Fibroblast of lung (primary cell): Measurements from ENCODE around the gene LOC101059915.
"Not testable (repeated sequence)": the region's sequence is repeated elsewhere in the genome, so short reads cannot be mapped to it uniquely, and the experiment has no call there.

Source experiments
- DNase-seq, 2 donors: peaks; one replicate each; pipeline versions ENCODE4 v3.0.0 to v3.0.0-alpha.2; 2010; ENCODE audit warnings: low read depth in 2 of 2
- H2AFZ ChIP-seq: 2 replicates; pipeline ENCODE4 v1.5.1; 2012; ENCODE audit warnings: low read length, control low read depth, inconsistent platforms
- H3K27ac ChIP-seq: 2 replicates; pipeline ENCODE4 v1.5.1; 2011; ENCODE audit warnings: low read length, control low read depth; ENCODE audit not compliant: insufficient read depth
- H3K27me3 ChIP-seq: 2 replicates; pipeline ENCODE4 v1.5.1; 2011; ENCODE audit warnings: mild to moderate bottlenecking, low read length; ENCODE audit not compliant: control insufficient read depth, insufficient read depth
- H3K36me3 ChIP-seq: 2 replicates; pipeline ENCODE4 v1.5.1; 2011; ENCODE audit warnings: low read length; ENCODE audit not compliant: control insufficient read depth, insufficient read depth
- H3K4me1 ChIP-seq: 2 replicates; pipeline ENCODE4 v1.5.1; 2011; ENCODE audit warnings: low read length; ENCODE audit not compliant: control insufficient read depth, insufficient read depth; ENCODE audit errors: extremely low read depth
- H3K4me2 ChIP-seq: 2 replicates; pipeline ENCODE4 v1.5.1; 2011; ENCODE audit warnings: low read length, control low read depth; ENCODE audit not compliant: insufficient read depth; ENCODE audit errors: extremely low read depth
- H3K4me3 ChIP-seq, 4 experiments: fragments of 200-600 bp in 1 of 4; sonication (generic) in 1 of 4; replicated peaks in 1 of 4; 2 replicates each; pipeline ENCODE4 v1.5.1; 2011 to 2016; ENCODE audit warnings: low read length in 4 of 4, low read depth in 3 of 4, mild to moderate bottlenecking in 3 of 4, control low read depth in 2 of 4, inconsistent platforms in 1 of 4, mixed read lengths in 1 of 4; ENCODE audit not compliant: insufficient read depth in 1 of 4; ENCODE audit errors: control extremely low read depth in 1 of 4
- H3K79me2 ChIP-seq: 2 replicates; pipeline ENCODE4 v1.5.1; 2012; ENCODE audit warnings: mild to moderate bottlenecking, low read length, inconsistent platforms; ENCODE audit not compliant: control insufficient read depth, insufficient read depth
- H3K9ac ChIP-seq: 2 replicates; pipeline ENCODE4 v1.5.1; 2011; ENCODE audit warnings: mild to moderate bottlenecking, low read length, control low read depth; ENCODE audit not compliant: insufficient read depth
- H3K9me3 ChIP-seq: 2 replicates; pipeline ENCODE4 v1.5.1; 2012; ENCODE audit warnings: low read depth, low read length; ENCODE audit not compliant: control insufficient read depth, insufficient read depth
- H4K20me1 ChIP-seq: 2 replicates; pipeline ENCODE4 v1.5.1; 2011; ENCODE audit warnings: low read length; ENCODE audit not compliant: control insufficient read depth, insufficient read depth; ENCODE audit errors: extremely low read depth
- EZH2 ChIP-seq: IDR thresholded peaks from 2 replicates; pipeline ENCODE4 v1.5.1; 2012; ENCODE audit warnings: low read length, control low read depth, mild to moderate bottlenecking; ENCODE audit errors: missing control alignments
- TF ChIP-seq, protein P1 (sequence below), 2 donors: IDR thresholded peaks in 1 of 2; conservative IDR thresholded peaks in 1 of 2; 1 replicate in 1 of 2; 2 replicates in 1 of 2; pipeline ENCODE4 v1.5.1; 2011 to 2012; ENCODE audit warnings: low read length in 2 of 2, control low read depth in 1 of 2, inconsistent platforms in 1 of 2, low read depth in 1 of 2, mild to moderate bottlenecking in 1 of 2

The LOC101059915 gene

DNA sequence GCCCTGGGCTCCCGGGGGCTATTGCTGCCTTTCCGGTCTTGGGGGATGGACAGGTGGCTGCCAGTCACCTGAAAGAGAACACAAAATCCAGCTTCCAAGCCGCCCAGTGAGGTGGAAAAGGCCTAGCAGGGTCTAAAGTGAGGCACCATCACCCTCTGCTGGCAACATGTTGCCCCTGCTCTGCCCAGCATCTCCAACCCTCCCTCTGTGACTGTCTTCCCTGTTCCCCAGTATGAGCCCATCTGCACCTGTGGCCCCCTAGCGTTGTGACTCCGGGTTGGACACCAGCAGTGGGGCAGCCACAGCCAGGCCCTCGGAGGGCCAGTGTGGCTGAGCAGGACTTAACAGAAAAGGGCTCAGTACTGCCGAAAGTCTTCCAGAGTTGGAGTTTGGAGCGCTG, 3.1 kb upstream of the LOC101059915 start:
- DNase-seq = not testable (repeated sequence)

DNA sequence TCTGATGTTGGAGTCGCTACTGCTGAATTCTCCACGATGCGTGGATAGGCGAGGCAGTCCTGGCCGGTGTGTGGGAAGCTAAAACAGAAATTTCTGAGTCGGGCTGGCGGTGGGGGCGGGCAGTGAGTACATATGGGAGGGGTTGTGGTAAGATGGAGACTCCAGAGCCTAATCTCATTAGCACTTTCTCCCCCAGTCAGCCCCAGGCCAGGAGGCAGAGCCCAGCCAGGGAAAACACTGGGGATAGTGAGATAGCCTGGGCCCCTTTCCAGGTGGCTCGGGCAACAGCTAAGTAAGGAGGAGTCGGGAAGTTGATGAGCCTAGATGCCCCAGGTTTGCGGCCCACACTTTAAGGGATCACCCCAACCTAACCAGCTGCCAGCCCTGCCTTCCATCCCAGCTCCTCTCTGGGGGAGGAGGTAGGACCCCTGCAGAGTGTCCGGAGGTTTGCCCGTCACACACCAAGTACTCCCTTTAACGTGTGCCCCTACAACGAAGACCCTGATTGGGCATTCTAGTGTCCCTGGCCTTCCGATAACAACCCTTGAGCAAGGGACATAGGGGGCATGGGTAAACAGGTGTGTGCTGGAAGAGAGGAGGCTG, 2.4 kb upstream of the LOC101059915 start:
- Histone ChIP-seq H3K9ac (no peak overlapping the region), H2AFZ (no peak overlapping the region), H3K4me3 (no peak overlapping the region), H3K79me2 (no peaks in the 10 kb centered on the region), H4K20me1 (no peaks in the 10 kb centered on the region), H3K4me1 (no peaks in the 10 kb centered on the region), H3K36me3 (no peaks in the 10 kb centered on the region), H3K4me2 (no peak overlapping the region), H3K27ac (no peak overlapping the region), H3K9me3 (no peaks in the 10 kb centered on the region), H3K27me3 (peaks cover 3% of the 10 kb centered on the region)
- DNase-seq = no peak
- TF ChIP-seq EZH2 = no peak
- TF ChIP-seq, protein P1, sequence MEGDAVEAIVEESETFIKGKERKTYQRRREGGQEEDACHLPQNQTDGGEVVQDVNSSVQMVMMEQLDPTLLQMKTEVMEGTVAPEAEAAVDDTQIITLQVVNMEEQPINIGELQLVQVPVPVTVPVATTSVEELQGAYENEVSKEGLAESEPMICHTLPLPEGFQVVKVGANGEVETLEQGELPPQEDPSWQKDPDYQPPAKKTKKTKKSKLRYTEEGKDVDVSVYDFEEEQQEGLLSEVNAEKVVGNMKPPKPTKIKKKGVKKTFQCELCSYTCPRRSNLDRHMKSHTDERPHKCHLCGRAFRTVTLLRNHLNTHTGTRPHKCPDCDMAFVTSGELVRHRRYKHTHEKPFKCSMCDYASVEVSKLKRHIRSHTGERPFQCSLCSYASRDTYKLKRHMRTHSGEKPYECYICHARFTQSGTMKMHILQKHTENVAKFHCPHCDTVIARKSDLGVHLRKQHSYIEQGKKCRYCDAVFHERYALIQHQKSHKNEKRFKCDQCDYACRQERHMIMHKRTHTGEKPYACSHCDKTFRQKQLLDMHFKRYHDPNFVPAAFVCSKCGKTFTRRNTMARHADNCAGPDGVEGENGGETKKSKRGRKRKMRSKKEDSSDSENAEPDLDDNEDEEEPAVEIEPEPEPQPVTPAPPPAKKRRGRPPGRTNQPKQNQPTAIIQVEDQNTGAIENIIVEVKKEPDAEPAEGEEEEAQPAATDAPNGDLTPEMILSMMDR (conservative IDR thresholded peaks at IDR 0.05 in 1 of 2, IDR thresholded peaks at IDR 0.05 in 1 of 2; ENCODE audit: low read depth in 1 of 2, low read length in 2 of 2) = no peak

More for the DNA sequence above, 3.1 kb upstream of the LOC101059915 start:
- not testable (repeated sequence) for H3K27ac ChIP-seq, H3K27me3 ChIP-seq, H3K4me2 ChIP-seq, H3K79me2 ChIP-seq, H2AFZ ChIP-seq, H3K36me3 ChIP-seq, H3K4me3 ChIP-seq, H3K9ac ChIP-seq, H3K4me1 ChIP-seq, H4K20me1 ChIP-seq, H3K9me3 ChIP-seq
- TF ChIP-seq, protein P1 (conservative IDR thresholded peaks at IDR 0.05 in 1 of 2, IDR thresholded peaks at IDR 0.05 in 1 of 2; ENCODE audit: low read depth in 1 of 2, low read length in 2 of 2) = peak in 1 of 2 donors; percentile 14

DNA sequence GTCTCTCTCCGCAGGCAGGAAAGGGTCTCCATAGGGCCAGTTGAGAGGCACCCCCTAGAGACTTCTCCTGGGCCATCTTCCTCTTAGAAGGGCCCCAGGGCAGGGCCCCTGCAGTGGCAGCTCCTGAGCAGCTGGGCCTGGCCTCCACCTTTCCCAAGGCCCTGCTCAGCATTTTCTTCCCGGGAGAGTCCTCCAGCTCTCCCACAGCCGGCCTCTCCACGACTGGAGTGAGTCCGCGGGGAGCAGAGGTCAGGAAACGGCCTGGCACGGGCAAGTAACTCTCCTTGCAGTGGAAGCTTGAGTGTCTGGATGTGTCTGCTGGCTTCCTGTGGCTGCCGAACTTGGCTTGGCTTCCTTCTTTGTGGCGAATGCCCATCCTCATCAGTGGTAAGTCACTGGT, 1.6 kb upstream of the LOC101059915 start:
- Histone ChIP-seq H3K4me1 (no peaks in the 10 kb centered on the region), H3K9me3 (no peaks in the 10 kb centered on the region), H3K4me3 (no peak overlapping the region), H4K20me1 (no peaks in the 10 kb centered on the region), H3K4me2 (no peak overlapping the region), H3K79me2 (no peaks in the 10 kb centered on the region), H3K27me3 (peaks cover 3% of the 10 kb centered on the region), H3K9ac (no peak overlapping the region), H2AFZ (no peak overlapping the region), H3K36me3 (no peaks in the 10 kb centered on the region), H3K27ac (no peak overlapping the region)
- no peak for DNase-seq
- TF ChIP-seq EZH2 = no peak
- TF ChIP-seq, protein P1 (conservative IDR thresholded peaks at IDR 0.05 in 1 of 2, IDR thresholded peaks at IDR 0.05 in 1 of 2; ENCODE audit: low read depth in 1 of 2, low read length in 2 of 2) = no peak
